Astrocyte (in vitro differentiated cells and primary cell): Measurements from ENCODE around the gene ZFAND2B. TPM values are rescaled to one million over a fixed set of nuclear protein-coding genes. Genes with fewer than 3 reads are reported as not detected.

ENCODE experiments used
- DNase-seq: peaks from one replicate; pipeline ENCODE4 v3.0.0-alpha.2; 2010; ENCODE audit warnings: low read depth
- FAIRE-seq: peaks from 2 replicates; lab custom pipeline; 2011; peaks lifted over from hg19 to GRCh38; lab: Jason Lieb, UNC
- H2AFZ ChIP-seq: 2 replicates; pipeline ENCODE4 v1.6.0; 2012; ENCODE audit warnings: low read depth, low read length, inconsistent platforms
- H3K27ac ChIP-seq: 2 replicates; pipeline ENCODE4 v1.5.1; 2011; ENCODE audit warnings: low read depth, low read length, inconsistent platforms
- H3K27me3 ChIP-seq: 2 replicates; pipeline ENCODE4 v1.6.0; 2011; ENCODE audit warnings: low read length, inconsistent platforms; ENCODE audit not compliant: insufficient read depth
- H3K36me3 ChIP-seq: 2 replicates; pipeline ENCODE4 v1.5.1; 2011; ENCODE audit warnings: low read length, inconsistent platforms; ENCODE audit not compliant: insufficient read depth
- H3K4me1 ChIP-seq: 2 replicates; pipeline ENCODE4 v1.5.1; 2011; ENCODE audit warnings: low read length, inconsistent platforms; ENCODE audit not compliant: insufficient read depth
- H3K4me2 ChIP-seq: 2 replicates; pipeline ENCODE4 v1.6.0; 2012; ENCODE audit warnings: low read length, inconsistent platforms
- H3K4me3 ChIP-seq: 2 replicates; pipeline ENCODE4 v1.5.1; 2011; ENCODE audit warnings: low read depth, mild to moderate bottlenecking, low read length, inconsistent platforms; ENCODE audit not compliant: insufficient read depth
- H3K79me2 ChIP-seq: 2 replicates; pipeline ENCODE4 v1.6.0; 2012; ENCODE audit warnings: mild to moderate bottlenecking, low read length, inconsistent platforms; ENCODE audit not compliant: insufficient read depth
- H3K9ac ChIP-seq: 2 replicates; pipeline ENCODE4 v1.6.0; 2012; ENCODE audit warnings: mild to moderate bottlenecking, low read length, inconsistent platforms
- H3K9me3 ChIP-seq: 2 replicates; pipeline ENCODE4 v1.5.1; 2012; ENCODE audit warnings: low read depth, mild to moderate bottlenecking, low read length, inconsistent platforms; ENCODE audit not compliant: insufficient read depth
- H4K20me1 ChIP-seq: 2 replicates; pipeline ENCODE4 v1.6.0; 2012; ENCODE audit warnings: low read length, inconsistent platforms; ENCODE audit not compliant: insufficient read depth
- H3K27ac Mint-ChIP-seq: one replicate; pipeline ENCODE4 v1.8.0; 2021; ENCODE audit warnings: mild to moderate bottlenecking, mixed read lengths; ENCODE audit not compliant: unreplicated experiment
- H3K27me3 Mint-ChIP-seq: one replicate; pipeline ENCODE4 v1.8.0; 2021; ENCODE audit warnings: low read depth, mixed read lengths; ENCODE audit not compliant: unreplicated experiment
- H3K36me3 Mint-ChIP-seq: one replicate; pipeline ENCODE4 v1.8.0; 2021; ENCODE audit warnings: low read depth, mixed read lengths; ENCODE audit not compliant: unreplicated experiment
- H3K4me1 Mint-ChIP-seq: one replicate; pipeline ENCODE4 v1.8.0; 2021; ENCODE audit warnings: low read depth, mixed read lengths; ENCODE audit not compliant: unreplicated experiment
- H3K4me3 Mint-ChIP-seq: one replicate; pipeline ENCODE4 v1.8.0; 2021; ENCODE audit warnings: mild to moderate bottlenecking, moderate library complexity, mixed read lengths; ENCODE audit not compliant: unreplicated experiment
- H3K9me3 Mint-ChIP-seq: one replicate; pipeline ENCODE4 v1.8.0; 2021; ENCODE audit warnings: mild to moderate bottlenecking, mixed read lengths; ENCODE audit not compliant: unreplicated experiment
- EZH2 ChIP-seq: IDR thresholded peaks from 2 replicates; pipeline ENCODE4 v1.6.1; 2012; ENCODE audit warnings: mild to moderate bottlenecking, low read length, inconsistent platforms; ENCODE audit not compliant: insufficient read depth
- total RNA-seq: library from RNA; stranded (reverse); gene quantifications from 2 replicates; pipeline ENCODE4 v1.2.1, GENCODE V29; 2021
- TF ChIP-seq, protein P1 (sequence below): IDR thresholded peaks from 2 replicates; pipeline ENCODE4 v1.5.1; 2011; ENCODE audit warnings: low read depth, mild to moderate bottlenecking, inconsistent platforms, low read length, moderate library complexity; ENCODE audit not compliant: insufficient read depth

The ZFAND2B gene
- total RNA-seq, 1 donor from 2014 or later = 24.0 TPM

- Histone ChIP-seq H2AFZ (peak overlapping the region; percentile 43), H3K27ac (peak overlapping the region; percentile 75), H3K4me2 (peak overlapping the region; percentile 83), H3K36me3 (no peaks in the 10 kb centered on the region), H3K9me3 (no peaks in the 10 kb centered on the region), H3K4me1 (peaks cover 16% of the 10 kb centered on the region), H3K9ac (peak overlapping the region; percentile 77), H3K79me2 (peaks cover 6% of the 10 kb centered on the region), H4K20me1 (peaks cover 15% of the 10 kb centered on the region), H3K27me3 (no peaks in the 10 kb centered on the region), H3K4me3 (peak overlapping the region; percentile 66)
- peak overlapping the region; percentile 81 for H3K4me3 Mint-ChIP-seq
- peaks cover 2% of the 10 kb centered on the region for H3K27me3 Mint-ChIP-seq
- H3K4me1 Mint-ChIP-seq = peaks cover 11% of the 10 kb centered on the region
- TF ChIP-seq, protein P1, sequence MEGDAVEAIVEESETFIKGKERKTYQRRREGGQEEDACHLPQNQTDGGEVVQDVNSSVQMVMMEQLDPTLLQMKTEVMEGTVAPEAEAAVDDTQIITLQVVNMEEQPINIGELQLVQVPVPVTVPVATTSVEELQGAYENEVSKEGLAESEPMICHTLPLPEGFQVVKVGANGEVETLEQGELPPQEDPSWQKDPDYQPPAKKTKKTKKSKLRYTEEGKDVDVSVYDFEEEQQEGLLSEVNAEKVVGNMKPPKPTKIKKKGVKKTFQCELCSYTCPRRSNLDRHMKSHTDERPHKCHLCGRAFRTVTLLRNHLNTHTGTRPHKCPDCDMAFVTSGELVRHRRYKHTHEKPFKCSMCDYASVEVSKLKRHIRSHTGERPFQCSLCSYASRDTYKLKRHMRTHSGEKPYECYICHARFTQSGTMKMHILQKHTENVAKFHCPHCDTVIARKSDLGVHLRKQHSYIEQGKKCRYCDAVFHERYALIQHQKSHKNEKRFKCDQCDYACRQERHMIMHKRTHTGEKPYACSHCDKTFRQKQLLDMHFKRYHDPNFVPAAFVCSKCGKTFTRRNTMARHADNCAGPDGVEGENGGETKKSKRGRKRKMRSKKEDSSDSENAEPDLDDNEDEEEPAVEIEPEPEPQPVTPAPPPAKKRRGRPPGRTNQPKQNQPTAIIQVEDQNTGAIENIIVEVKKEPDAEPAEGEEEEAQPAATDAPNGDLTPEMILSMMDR = no peak
- no peak for TF ChIP-seq EZH2
- DNase-seq (no peak), FAIRE-seq (no peak)
- peaks cover 7% of the 10 kb centered on the region for H3K36me3 Mint-ChIP-seq
- no peaks in the 10 kb centered on the region for H3K9me3 Mint-ChIP-seq
- H3K27ac Mint-ChIP-seq = no peak overlapping the region
Observed at GRCh38 chr2:219207134-219207883, 727 bp downstream of the ZFAND2B start.

- H3K4me3 Mint-ChIP-seq = peak overlapping the region; percentile 81
- H3K36me3 ChIP-seq = no peaks in the 10 kb centered on the region
- no peaks in the 10 kb centered on the region for H3K9me3 Mint-ChIP-seq
- peaks cover 1% of the 10 kb centered on the region for H3K27me3 Mint-ChIP-seq
- peaks cover 16% of the 10 kb centered on the region for H3K4me1 ChIP-seq
- H3K9ac ChIP-seq = peak overlapping the region; percentile 77
- peaks cover 15% of the 10 kb centered on the region for H4K20me1 ChIP-seq
- H3K27ac ChIP-seq = no peak overlapping the region
- FAIRE-seq (no peak), DNase-seq (peak; percentile 4)
- no peak for TF ChIP-seq EZH2
- TF ChIP-seq, protein P1 = no peak
- peaks cover 6% of the 10 kb centered on the region for H3K79me2 ChIP-seq
- no peak overlapping the region for H3K4me3 ChIP-seq
- no peak overlapping the region for H2AFZ ChIP-seq
- no peaks in the 10 kb centered on the region for H3K27me3 ChIP-seq
- peak overlapping the region; percentile 83 for H3K4me2 ChIP-seq
- no peaks in the 10 kb centered on the region for H3K9me3 ChIP-seq
- peaks cover 10% of the 10 kb centered on the region for H3K36me3 Mint-ChIP-seq
- H3K4me1 Mint-ChIP-seq = peaks cover 11% of the 10 kb centered on the region
- H3K27ac Mint-ChIP-seq = no peak overlapping the region
Observed at GRCh38 chr2:219207884-219208740, 1.5 kb downstream of the ZFAND2B start.
